ENCODE measurements around the gene ERO1B.

ERO1B gene

DNA sequence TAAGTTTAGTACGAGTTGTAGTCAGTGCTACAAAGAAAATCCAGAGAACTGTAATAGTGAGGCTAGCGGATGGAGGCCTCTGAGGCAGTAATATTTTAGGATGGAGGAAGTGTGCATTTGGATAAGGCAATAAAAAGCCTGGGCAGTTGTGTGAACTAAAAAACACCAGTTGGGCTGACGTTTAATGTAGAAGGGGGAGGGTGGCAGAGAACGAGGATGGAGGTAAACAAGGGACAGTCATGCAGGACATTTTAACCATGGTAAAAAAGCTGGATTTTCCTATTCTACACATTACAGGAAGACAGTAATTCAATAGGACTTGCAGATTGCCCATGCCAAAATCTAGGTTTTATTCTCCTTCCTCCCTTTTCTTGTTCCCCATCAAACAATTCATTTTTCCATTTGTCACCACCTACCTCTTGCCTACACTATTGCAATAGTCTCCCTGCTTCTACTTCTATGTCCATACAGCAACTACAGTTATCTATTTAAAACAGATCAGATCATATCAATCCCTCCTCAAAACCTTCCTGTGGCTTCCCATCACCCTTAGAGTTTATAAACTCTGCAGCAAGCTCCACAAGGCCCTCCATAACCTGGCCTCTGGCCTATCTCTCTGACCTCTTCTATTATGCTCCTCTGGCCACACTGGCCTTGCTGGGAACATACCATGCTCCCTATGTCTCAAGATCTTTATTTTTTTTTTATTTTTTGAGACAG lies 27.7 kb downstream of the ERO1B start:
- in situ Hi-C loops (cut with MboI; ENCODE audit: low sequenced_read_pairs): no loop called here

- in situ Hi-C loops (cut with MboI; ENCODE audit: low sequenced_read_pairs): no loop called here
Observed at GRCh38 chr1:236253119-236253518, 28.6 kb downstream of the ERO1B start.

GRCh38 chr1:236251587-236251986 lies 30.2 kb downstream of the ERO1B start:
- in situ Hi-C loops (cut with MboI; ENCODE audit: low sequenced_read_pairs): no loop called here

DNA sequence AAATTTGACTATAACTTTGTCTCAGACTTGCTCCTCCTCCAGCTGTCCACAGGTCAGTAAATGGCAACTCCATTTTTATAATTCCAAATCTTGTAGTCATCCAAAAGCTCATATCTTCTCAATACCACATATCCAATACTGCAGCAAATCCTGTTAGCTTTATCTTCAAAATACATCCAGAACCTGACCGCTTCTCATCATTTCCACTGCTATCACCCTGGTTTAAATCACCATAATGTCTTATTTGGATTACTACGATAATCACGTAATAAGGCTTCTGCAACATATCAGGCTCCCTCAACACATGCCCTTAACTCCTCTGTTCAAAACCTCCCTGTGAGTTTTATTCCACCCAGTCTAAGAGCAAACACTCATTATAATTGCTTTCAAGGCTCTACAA lies 34.5 kb downstream of the ERO1B start:
- in situ Hi-C loops (cut with MboI; ENCODE audit: low sequenced_read_pairs): no loop called here

- in situ Hi-C loops (cut with MboI; ENCODE audit: low sequenced_read_pairs): no loop called here
Observed at GRCh38 chr1:236242568-236242967, 39.2 kb downstream of the ERO1B start.

DNA sequence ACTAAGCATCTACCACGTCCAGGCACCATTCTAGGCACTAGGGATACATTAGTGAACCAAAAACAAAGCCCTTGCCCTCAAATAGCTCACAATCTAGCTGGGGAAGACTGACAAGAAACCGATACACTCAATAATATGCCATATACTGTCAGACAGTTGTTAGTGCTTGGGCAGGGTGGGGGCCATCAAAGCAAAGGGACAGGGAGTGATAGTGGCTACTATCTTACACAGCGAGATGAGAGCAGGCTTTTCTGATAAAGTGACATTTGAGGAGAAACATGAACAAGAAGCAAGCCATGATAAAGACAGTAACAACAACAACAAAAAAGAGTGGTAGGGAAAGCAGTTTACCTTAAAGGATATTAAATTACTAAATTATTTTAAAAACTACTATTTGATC lies 41.1 kb downstream of the ERO1B start:
- in situ Hi-C loops (cut with MboI; ENCODE audit: low sequenced_read_pairs): no loop called here

- in situ Hi-C loops (cut with MboI; ENCODE audit: low sequenced_read_pairs): no loop called here
Observed at GRCh38 chr1:236239092-236239585, 42.6 kb downstream of the ERO1B start.

DNA sequence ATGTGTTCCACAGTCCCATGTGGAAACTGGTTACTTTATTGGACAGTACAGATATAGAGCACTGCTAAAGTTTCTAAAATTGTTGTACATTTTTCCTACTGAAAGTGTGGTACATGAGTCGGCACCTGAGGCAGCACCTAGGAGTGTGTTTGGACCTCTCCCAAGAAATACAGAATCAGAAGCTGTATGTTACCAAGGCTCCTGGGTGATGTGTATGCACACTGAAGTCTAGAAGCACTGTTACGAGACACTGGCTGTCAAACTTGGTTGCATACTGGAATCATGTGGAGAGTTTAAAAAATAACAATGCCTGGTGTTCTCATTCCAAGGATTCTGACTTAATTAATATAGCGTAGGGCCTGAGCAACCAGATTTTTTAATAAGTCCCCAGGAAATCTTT lies 46.6 kb downstream of the ERO1B start:
- in situ Hi-C loops (cut with MboI; ENCODE audit: low sequenced_read_pairs): no loop called here

GRCh38 chr1:236228411-236228810 lies 53.3 kb downstream of the ERO1B start:
- in situ Hi-C loops (cut with MboI; ENCODE audit: low sequenced_read_pairs): no loop called here

- in situ Hi-C loops (cut with MboI; ENCODE audit: low sequenced_read_pairs): no loop called here
Observed at GRCh38 chr1:236222632-236223031, 59.1 kb downstream of the ERO1B start.

DNA sequence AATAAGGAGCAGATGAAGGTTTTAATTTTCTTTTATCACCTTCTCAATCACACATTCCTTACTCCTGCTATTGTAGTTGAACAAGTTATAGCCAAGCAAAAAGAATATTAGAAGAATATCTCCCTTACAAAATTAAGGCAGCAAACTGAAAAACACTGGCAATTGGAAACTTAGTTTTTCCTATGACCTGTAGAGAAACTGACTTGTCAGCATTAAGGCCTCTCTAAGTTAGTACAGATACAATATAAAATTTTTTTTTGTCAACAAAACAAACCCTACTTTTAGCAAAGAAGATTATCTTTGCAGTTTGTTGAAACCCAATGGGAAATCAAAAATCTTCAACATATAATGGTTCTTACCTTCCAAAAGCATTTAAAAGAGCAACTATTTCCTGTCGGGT lies 61.3 kb downstream of the ERO1B start:
- in situ Hi-C loops (cut with MboI; ENCODE audit: low sequenced_read_pairs): no loop called here

- in situ Hi-C loops (cut with MboI; ENCODE audit: low sequenced_read_pairs): no loop called here
Observed at GRCh38 chr1:236214761-236215160, 67.0 kb downstream of the ERO1B start.

- in situ Hi-C loops (cut with MboI; ENCODE audit: low sequenced_read_pairs): no loop called here
Observed at GRCh38 chr1:236213534-236213933, 68.2 kb downstream of the ERO1B start.

- in situ Hi-C loops (cut with MboI; ENCODE audit: low sequenced_read_pairs): no loop called here
Observed at GRCh38 chr1:236211815-236212214, 69.9 kb downstream of the ERO1B start.

GRCh38 chr1:236209713-236210112 lies 72.0 kb downstream of the ERO1B start:
- in situ Hi-C loops (cut with MboI; ENCODE audit: low sequenced_read_pairs): no loop called here

GRCh38 chr1:236209185-236209584 lies 72.6 kb downstream of the ERO1B start:
- in situ Hi-C loops (cut with MboI; ENCODE audit: low sequenced_read_pairs): no loop called here

GRCh38 chr1:236207569-236207968 lies 74.2 kb downstream of the ERO1B start:
- in situ Hi-C loops (cut with MboI; ENCODE audit: low sequenced_read_pairs): no loop called here

- in situ Hi-C loops (cut with MboI; ENCODE audit: low sequenced_read_pairs): no loop called here
Observed at GRCh38 chr1:236207121-236207520, 74.6 kb downstream of the ERO1B start.

- in situ Hi-C loops (cut with MboI; ENCODE audit: low sequenced_read_pairs): no loop called here
Observed at GRCh38 chr1:236206548-236206947, 75.2 kb downstream of the ERO1B start.

DNA sequence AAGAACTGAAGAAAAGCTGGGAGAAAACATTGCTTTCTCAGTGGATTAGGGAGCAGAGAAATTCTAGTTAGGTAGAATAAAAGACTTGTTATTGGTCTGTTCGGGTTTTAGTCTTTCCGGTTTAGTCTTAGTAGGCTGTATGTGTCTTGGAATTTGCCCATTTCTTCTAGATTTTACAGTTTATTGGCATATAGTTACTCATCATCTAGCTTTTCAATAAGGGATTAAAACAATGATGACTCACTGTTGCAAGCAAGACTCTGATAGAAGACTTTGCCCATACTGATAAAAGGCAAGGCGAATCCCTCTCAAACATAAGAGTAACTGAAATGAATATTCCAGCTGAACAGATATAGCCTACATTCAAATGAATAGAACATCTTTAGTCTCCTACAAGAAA lies 77.1 kb downstream of the ERO1B start:
- in situ Hi-C loops (cut with MboI; ENCODE audit: low sequenced_read_pairs): no loop called here

- in situ Hi-C loops (cut with MboI; ENCODE audit: low sequenced_read_pairs): no loop called here
Observed at GRCh38 chr1:236204039-236204438, 77.7 kb downstream of the ERO1B start.

DNA sequence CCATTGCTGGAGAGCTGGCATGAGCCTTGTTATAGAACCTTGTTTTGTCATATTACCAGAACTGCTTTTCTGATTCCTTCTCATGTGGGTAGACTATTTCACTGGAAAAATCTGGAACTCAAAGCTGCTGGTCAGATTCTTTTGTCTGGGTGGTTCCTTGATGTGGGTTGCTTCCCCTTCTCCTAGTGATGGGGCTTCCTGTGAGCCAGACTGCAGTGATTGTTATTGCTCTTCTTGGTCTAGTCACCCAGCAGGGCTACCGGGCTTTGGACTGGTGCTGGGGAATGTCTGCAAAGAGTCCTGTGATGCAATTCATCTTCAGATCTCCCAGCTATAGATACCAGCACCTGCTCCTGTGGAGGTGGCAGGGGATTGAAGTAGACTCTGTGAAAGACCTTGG lies 80.0 kb downstream of the ERO1B start:
- in situ Hi-C loops (cut with MboI; ENCODE audit: low sequenced_read_pairs): no loop called here

DNA sequence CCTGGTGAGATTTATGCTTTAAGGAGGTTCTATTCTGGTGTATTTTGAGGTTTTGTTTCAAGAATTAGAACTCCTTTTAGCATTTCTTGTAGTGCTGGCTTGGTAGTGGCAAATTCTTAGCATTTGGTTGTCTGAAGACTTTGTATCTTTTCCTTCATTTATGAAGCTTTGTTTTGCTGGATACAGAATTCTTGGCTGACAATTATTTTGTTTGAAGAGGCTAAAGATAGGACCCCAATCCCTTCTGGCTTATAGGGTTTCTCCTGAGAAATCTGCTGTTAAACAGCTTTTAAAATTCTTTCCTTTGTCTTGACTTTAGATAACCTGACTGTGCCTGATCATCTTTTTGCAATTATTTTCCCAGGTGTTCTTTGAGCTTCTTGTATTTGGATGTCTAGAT lies 80.8 kb downstream of the ERO1B start:
- in situ Hi-C loops (cut with MboI; ENCODE audit: low sequenced_read_pairs): no loop called here

All from hTERT RPE-1 (cell line).